ENCODE data around the gene SORCS2. TPM values are rescaled to one million over a fixed set of nuclear protein-coding genes. Genes with fewer than 3 reads are reported as not detected.

SORCS2 gene
- polyA plus RNA-seq, 1 donor from 2014 or later = 1.0 TPM

DNA sequence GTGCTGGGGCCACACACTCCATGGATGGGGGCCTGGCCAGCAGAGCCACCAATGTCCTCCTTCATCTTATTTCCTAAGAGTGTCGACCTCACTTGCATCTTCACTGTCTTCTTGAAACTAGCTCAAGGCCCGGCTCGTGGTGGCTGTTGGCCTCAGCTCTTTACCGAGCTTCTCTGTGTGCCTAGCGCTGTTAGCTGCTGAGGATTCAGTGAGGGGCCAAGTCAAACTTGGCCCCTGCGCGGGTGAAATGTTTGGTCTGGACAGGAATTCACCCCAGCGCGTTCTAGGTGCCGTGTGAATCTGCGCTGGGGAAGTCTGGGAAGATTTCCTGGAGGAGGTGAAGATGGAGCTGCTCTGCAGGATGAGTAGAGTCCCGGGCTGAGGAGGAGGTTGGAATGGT lies 8.5 kb downstream of the SORCS2 start:
- H2AFZ ChIP-seq (ENCODE audit: low read depth, low read length) = no peak overlapping the region
- no peaks in the 10 kb centered on the region for H3K79me2 ChIP-seq (replicated peaks; ENCODE audit: insufficient read depth, low read length)
- no peaks in the 10 kb centered on the region for H3K27me3 ChIP-seq (ENCODE audit: insufficient read depth, low read depth, low read length)
- TF ChIP-seq RAD21 (conservative IDR thresholded peaks at IDR 0.05) (no peak), MXI1 (conservative IDR thresholded peaks at IDR 0.05; ENCODE audit: poor library complexity, severe bottlenecking) (no peak), POLR2AphosphoS5 (IDR thresholded peaks at IDR 0.05) (no peak)
- TF ChIP-seq, protein P1, sequence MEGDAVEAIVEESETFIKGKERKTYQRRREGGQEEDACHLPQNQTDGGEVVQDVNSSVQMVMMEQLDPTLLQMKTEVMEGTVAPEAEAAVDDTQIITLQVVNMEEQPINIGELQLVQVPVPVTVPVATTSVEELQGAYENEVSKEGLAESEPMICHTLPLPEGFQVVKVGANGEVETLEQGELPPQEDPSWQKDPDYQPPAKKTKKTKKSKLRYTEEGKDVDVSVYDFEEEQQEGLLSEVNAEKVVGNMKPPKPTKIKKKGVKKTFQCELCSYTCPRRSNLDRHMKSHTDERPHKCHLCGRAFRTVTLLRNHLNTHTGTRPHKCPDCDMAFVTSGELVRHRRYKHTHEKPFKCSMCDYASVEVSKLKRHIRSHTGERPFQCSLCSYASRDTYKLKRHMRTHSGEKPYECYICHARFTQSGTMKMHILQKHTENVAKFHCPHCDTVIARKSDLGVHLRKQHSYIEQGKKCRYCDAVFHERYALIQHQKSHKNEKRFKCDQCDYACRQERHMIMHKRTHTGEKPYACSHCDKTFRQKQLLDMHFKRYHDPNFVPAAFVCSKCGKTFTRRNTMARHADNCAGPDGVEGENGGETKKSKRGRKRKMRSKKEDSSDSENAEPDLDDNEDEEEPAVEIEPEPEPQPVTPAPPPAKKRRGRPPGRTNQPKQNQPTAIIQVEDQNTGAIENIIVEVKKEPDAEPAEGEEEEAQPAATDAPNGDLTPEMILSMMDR (IDR thresholded peaks at IDR 0.05; ENCODE audit: poor library complexity, severe bottlenecking) = no peak
- H3K9ac ChIP-seq (ENCODE audit: low read length) = no peak overlapping the region
- H3K27ac ChIP-seq (ENCODE audit: low read length) = no peak overlapping the region
- H3F3A ChIP-seq (ENCODE audit: insufficient read depth, low read length, poor library complexity, severe bottlenecking) = peaks cover 4% of the 10 kb centered on the region
- no peaks in the 10 kb centered on the region for H4K20me1 ChIP-seq (ENCODE audit: insufficient read depth)
- H3K9me3 ChIP-seq (ENCODE audit: low read length) = no peaks in the 10 kb centered on the region
- no peaks in the 10 kb centered on the region for H3K36me3 ChIP-seq (ENCODE audit: insufficient read depth, low read length)
- H3K4me2 ChIP-seq (ENCODE audit: low read length) = no peak overlapping the region
- no peak overlapping the region for H3K4me3 ChIP-seq (ENCODE audit: low read length)
- H3K9me2 ChIP-seq (ENCODE audit: insufficient read depth, low read length) = no peaks in the 10 kb centered on the region

DNA sequence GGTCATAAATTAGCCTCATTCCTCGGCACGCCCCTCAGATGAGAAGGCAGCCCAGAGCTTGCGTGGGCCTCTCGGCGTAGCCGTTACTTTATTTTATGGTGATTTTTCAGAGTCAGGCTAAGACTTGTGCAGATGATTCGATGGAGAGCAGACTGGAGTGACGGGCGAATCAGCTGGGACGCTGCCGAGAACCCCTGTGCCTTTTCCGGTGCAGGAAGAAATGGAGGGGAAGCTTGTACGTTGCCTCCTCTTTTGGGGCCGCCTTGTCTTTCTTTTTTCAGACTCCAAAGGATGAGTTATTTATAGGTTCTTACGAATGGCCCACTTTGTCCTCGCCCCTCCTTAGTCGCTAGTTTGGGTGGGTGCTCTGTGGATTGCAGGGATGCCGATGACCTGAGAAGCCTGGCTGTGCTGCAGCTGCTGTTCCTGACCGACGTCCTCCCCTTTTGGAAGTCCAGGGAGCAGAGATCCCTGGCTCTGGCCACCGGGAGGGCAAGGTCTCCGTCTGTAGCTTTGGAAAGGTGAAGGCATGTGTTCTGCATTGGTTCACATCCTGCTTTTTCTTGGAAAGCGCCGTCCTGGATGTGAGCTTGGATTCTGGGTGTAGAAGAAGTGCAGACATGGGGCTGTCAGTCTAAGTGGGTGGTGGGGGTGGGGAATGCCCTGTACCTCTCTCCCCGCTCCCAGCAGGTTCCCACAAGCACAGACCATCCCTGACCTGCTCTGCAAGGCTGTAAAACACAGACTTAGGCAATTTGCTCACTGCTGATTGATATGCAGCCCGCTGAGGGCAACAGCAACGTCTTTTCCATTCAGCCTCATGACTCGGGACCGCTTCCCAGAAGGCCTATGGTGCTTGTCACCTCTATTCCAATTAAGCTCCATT lies 9.3 kb downstream of the SORCS2 start:
- Histone ChIP-seq H3K4me2 (ENCODE audit: low read length) (no peak overlapping the region), H3K9me2 (ENCODE audit: insufficient read depth, low read length) (no peaks in the 10 kb centered on the region), H3K27me3 (ENCODE audit: insufficient read depth, low read depth, low read length) (no peaks in the 10 kb centered on the region), H3K9ac (ENCODE audit: low read length) (no peak overlapping the region), H3F3A (ENCODE audit: insufficient read depth, low read length, poor library complexity, severe bottlenecking) (peaks cover 4% of the 10 kb centered on the region), H3K36me3 (ENCODE audit: insufficient read depth, low read length) (no peaks in the 10 kb centered on the region), H4K20me1 (ENCODE audit: insufficient read depth) (no peaks in the 10 kb centered on the region), H3K4me3 (ENCODE audit: low read length) (no peak overlapping the region), H3K9me3 (ENCODE audit: low read length) (no peaks in the 10 kb centered on the region), H2AFZ (ENCODE audit: low read depth, low read length) (no peak overlapping the region), H3K79me2 (replicated peaks; ENCODE audit: insufficient read depth, low read length) (no peaks in the 10 kb centered on the region), H3K27ac (ENCODE audit: low read length) (no peak overlapping the region)
- no peak for TF ChIP-seq TAF1 (IDR thresholded peaks at IDR 0.05; ENCODE audit: low read depth)
- TF ChIP-seq EP300 (conservative IDR thresholded peaks at IDR 0.05; ENCODE audit: poor library complexity, severe bottlenecking) = no peak
- no peak for TF ChIP-seq POLR2AphosphoS5 (IDR thresholded peaks at IDR 0.05)
- TF ChIP-seq, protein P2, sequence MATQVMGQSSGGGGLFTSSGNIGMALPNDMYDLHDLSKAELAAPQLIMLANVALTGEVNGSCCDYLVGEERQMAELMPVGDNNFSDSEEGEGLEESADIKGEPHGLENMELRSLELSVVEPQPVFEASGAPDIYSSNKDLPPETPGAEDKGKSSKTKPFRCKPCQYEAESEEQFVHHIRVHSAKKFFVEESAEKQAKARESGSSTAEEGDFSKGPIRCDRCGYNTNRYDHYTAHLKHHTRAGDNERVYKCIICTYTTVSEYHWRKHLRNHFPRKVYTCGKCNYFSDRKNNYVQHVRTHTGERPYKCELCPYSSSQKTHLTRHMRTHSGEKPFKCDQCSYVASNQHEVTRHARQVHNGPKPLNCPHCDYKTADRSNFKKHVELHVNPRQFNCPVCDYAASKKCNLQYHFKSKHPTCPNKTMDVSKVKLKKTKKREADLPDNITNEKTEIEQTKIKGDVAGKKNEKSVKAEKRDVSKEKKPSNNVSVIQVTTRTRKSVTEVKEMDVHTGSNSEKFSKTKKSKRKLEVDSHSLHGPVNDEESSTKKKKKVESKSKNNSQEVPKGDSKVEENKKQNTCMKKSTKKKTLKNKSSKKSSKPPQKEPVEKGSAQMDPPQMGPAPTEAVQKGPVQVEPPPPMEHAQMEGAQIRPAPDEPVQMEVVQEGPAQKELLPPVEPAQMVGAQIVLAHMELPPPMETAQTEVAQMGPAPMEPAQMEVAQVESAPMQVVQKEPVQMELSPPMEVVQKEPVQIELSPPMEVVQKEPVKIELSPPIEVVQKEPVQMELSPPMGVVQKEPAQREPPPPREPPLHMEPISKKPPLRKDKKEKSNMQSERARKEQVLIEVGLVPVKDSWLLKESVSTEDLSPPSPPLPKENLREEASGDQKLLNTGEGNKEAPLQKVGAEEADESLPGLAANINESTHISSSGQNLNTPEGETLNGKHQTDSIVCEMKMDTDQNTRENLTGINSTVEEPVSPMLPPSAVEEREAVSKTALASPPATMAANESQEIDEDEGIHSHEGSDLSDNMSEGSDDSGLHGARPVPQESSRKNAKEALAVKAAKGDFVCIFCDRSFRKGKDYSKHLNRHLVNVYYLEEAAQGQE (IDR thresholded peaks at IDR 0.05; ENCODE audit: borderline replicate concordance) = no peak
- TF ChIP-seq, protein P1 (IDR thresholded peaks at IDR 0.05; ENCODE audit: poor library complexity, severe bottlenecking) = no peak
- no peak for TF ChIP-seq RAD21 (conservative IDR thresholded peaks at IDR 0.05)
- no peak for TF ChIP-seq EZH2 (IDR thresholded peaks at IDR 0.05; ENCODE audit: borderline replicate concordance, insufficient read depth, low read length, poor library complexity, severe bottlenecking)
- no peak for TF ChIP-seq SMC3 (conservative IDR thresholded peaks at IDR 0.05; ENCODE audit: poor library complexity)
- no peak for TF ChIP-seq MXI1 (conservative IDR thresholded peaks at IDR 0.05; ENCODE audit: poor library complexity, severe bottlenecking)

Measured in neural cell (in vitro differentiated cells).